GM12891 (cell line): ENCODE data around the gene DESI1.
"Not testable (repeated sequence)": the region's sequence is repeated elsewhere in the genome, so short reads cannot be mapped to it uniquely, and the experiment has no call there.

Experiments
- PAX5 ChIP-seq: IDR thresholded peaks from 2 replicates; pipeline ENCODE4 v1.6.1; 2011; ENCODE audit warnings: low read length, moderate library complexity, mild to moderate bottlenecking; ENCODE audit not compliant: insufficient read depth, severe bottlenecking
- POLR2A ChIP-seq: IDR thresholded peaks from 2 replicates; pipeline ENCODE4 v1.6.1; 2011; ENCODE audit warnings: low read depth, low read length, control low read depth
- POLR2AphosphoS5 ChIP-seq: IDR thresholded peaks from 2 replicates; pipeline ENCODE4 v1.6.1; 2011; ENCODE audit warnings: low read depth, low read length, control low read depth
- POU2F2 ChIP-seq: IDR thresholded peaks from 2 replicates; pipeline ENCODE4 v1.6.1; 2011; ENCODE audit warnings: low read depth, mild to moderate bottlenecking, control low read depth, low read length, moderate library complexity
- SPI1 ChIP-seq: IDR thresholded peaks from 2 replicates; pipeline ENCODE4 v1.6.1; 2011; ENCODE audit warnings: low read depth, low read length, control low read depth
- TAF1 ChIP-seq: IDR thresholded peaks from 2 replicates; pipeline ENCODE4 v1.6.1; 2011; ENCODE audit warnings: low read depth, low read length, control low read depth

GRCh38 chr22:41631615-41632014, 10.8 kb upstream of the DESI1 start:
- not testable (repeated sequence) for TF ChIP-seq TAF1, POLR2AphosphoS5, POU2F2, POLR2A, PAX5, SPI1
